NOMO-1 (cell line): ENCODE results near the gene TOX2.

ENCODE experiments used
- DNase-seq, 2 experiments: peaks; one replicate each; lab custom pipeline; 2025; ENCODE audit not compliant: unreplicated experiment in 2 of 2; lab: John Stamatoyannopoulos, UW

Gene TOX2

DNA sequence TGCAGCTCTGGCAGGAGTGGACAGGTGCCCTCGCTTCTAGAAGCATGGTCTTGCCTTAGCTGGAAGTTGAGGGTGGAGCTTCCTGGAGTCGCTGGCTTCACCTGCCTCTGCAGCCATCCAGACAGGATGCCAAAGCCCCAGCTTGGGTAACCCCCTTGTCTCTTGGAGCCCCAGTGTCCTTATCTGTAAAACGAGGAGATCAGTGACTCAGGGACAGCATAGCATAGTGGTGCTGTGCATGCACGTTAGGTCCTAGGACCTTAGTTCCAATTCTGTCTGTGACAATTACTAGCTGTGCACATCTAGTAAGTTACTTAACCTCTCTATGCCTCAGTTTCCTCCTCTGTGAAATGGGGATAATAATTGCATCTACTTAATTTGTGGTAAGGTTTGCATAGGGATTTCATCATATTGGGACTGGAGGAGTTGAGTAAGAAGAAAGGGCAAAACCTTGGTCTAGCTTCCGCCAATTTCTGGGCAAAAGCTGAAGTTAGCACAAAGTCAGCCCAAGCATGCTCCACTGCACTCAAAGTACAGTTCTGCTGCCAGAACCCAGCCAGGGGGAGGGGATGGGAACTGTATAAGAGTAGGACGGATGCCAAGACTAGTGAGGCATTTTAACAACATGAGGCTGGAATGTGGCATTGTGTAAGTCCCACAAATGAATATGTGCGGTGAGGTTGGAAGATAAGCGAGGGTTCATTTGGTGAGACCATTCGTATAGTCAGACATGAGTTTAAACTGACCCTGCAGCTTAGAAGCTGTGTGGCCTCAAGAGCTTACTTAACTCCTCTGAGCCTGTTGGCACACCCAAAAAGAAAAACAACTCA lies 24.5 kb downstream of the TOX2 start:
- peak; percentile 90 to 95 for DNase-seq

DNA sequence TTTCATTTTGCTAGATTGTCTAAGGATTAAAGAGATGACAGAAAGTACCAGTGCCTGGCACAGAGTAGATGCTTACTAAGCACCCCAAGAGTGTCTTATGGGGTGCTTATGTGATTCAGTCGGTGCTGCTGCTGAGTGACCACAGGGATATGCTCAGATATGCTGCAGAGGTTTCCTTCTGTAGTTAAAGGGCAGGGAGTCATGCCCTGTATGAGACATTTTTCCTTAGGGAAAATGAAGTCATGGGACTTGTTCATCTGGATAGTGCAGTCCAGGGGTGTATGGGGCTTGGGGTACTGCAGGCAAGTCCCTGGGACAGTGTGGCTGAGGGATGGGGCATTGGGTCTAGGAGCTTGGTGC lies 25.1 kb downstream of the TOX2 start:
- no peak for DNase-seq

GRCh38 chr20:43940518-43941225 lies 26.0 kb downstream of the TOX2 start:
- DNase-seq = no peak

GRCh38 chr20:43941476-43942200 lies 27.0 kb downstream of the TOX2 start:
- DNase-seq = peak; percentile 71 to 86

DNA sequence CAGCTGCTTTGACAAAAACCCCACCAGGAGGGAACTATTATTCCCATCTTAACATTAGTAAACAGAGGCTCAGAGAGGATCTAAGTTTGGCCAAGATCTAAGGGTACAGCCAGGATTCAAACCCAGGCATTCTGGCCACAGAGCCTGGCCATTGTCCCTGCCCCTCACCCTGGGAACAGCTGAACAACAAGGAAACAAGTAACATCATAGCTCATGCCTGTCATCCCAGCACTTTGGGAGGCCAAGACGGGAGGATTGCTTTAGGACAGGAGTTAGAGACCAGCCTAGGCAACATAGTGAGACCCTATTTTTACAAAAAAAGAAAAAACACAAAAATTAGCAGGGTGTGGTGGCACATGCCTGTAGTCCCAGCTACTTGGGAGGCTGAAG lies 27.5 kb downstream of the TOX2 start:
- DNase-seq = peak in 1 of 2 experiments; percentile 45

DNA sequence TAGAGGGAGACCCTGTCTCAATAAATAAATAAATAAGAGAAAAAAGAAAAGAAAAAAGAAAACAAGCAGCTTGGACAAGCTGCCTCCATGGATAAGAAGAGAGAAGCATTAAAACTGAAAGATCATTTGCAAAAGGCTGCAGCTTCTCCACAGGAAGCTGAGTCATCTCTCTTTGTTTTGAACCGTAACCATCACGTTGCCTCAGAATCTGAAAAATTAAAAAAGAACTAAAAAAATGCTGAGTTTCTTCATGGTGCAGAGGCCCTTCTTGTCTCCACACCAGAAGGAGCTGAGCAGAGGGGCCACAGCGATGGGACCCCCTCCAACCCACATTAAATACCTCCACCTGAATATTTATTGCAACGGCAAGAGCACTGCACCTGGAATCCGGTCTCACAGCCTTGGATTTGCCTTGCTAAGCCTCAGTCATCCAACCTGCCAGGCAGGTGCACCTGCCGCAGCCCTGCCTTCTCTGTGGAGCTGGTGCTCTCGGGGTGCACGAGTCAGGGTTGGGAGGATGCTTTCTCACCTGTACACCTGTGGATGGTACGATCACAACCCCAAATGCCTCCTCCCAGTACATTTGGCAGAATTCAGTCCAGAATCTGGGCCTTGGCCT lies 28.1 kb downstream of the TOX2 start:
- peak; percentile 62 to 94 for DNase-seq

DNA sequence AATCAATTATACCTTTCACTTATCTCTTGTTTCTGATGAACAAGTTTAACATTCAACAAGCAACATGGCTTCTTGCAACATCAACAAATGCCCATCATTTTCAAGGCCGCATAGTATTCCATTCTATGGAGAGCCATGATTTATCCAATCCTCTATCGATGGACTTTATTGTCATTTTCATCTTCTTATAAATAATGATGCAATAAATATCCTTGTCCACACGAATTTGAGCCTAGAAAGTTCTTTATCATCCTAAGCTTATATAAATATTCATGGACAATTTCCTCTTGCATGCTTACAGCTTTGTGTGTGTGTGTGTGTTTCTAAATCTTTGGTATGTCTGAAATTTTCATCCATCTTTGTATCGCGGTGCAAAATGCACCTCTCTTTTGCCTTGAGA lies 29.1 kb downstream of the TOX2 start:
- DNase-seq = no peak

GRCh38 chr20:43944653-43945235 lies 30.1 kb downstream of the TOX2 start:
- no peak for DNase-seq

- DNase-seq = no peak
Measured at GRCh38 chr20:43945391-43946205, 30.9 kb downstream of the TOX2 start.

DNA sequence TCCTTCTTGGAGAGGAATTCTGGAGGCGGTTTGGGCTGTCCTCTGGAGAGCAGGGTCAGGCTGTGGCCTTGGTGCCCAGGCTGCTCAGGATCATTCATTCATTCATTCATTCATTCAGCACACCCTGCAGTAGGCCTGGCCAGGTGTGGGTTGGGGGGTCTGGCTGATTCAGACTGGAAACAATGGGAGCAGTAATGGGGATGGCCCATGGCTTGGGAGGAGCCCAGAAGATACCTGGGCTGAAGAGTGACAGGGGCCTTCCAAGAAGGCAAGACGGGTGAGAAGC lies 31.5 kb downstream of the TOX2 start:
- DNase-seq = no peak

DNA sequence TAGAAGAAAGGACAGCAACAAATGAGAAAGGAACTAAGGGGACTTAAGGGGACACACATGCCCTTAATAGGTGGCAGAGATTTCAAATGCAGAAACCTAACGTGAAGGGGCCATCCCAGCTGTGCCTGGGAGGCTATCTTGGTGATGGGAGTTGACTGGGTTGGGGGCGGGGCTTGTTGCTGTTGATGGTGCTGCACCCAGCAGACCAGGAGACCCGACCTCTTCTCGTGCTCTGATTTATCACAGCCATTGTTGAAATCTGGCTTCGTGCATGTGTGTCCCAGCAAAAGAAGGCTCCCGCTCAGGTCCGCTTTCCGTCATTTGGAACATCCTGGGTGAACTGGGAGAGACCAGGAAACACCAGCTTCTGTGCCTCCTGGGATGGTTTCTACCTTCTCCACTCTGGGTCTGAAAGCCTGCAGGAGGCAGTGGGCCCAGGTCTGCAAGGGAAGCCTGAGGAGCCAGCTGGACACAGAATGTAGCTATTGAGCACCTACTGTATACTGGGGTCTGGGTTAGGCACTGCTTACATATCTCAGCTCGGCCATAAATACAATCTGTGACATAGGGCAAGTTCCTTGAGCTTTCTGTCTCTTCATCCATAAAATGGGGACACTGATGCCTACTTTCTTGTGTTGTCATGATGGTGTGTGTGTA lies 32.1 kb downstream of the TOX2 start:
- no peak for DNase-seq

DNA sequence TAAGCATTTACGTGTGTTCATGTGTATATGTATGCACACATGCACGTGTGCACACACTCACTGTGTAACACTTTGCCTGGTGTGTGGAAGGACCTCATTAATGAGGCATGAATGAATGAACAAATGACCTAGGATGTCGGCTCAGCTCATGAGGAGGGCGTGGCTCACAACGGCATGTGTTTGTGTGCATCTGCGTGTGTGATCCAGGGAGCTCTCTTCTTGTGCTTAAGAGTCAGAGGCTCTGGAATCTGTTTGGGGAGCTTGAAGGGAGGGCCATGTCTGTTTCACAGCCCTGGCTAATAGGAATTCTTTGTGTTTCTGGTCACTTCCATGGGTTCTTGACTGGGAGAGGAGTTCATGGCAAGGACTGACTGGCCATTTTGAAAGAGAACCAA lies 32.7 kb downstream of the TOX2 start:
- DNase-seq = no peak

GRCh38 chr20:43948455-43948854 lies 33.8 kb downstream of the TOX2 start:
- DNase-seq = no peak

DNA sequence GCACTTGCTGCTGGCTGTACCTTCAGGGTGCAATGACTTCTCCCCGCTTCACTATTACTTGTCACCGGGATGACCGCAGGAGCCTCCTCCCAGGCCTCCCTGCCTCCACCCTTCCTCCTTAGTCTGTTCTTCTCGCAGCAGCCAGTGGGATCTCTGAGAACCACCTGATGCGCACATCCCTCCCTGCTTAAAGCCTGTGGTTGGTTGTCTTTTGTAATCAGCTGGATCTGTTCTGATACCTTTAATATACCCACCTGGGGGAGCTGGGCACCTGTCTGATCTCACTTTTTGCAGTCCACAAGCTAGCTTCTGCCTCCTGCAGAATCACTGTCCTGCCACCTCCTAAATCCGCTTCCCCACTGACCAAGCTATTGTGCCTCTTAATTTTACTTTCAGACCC lies 34.6 kb downstream of the TOX2 start:
- no peak for DNase-seq

DNA sequence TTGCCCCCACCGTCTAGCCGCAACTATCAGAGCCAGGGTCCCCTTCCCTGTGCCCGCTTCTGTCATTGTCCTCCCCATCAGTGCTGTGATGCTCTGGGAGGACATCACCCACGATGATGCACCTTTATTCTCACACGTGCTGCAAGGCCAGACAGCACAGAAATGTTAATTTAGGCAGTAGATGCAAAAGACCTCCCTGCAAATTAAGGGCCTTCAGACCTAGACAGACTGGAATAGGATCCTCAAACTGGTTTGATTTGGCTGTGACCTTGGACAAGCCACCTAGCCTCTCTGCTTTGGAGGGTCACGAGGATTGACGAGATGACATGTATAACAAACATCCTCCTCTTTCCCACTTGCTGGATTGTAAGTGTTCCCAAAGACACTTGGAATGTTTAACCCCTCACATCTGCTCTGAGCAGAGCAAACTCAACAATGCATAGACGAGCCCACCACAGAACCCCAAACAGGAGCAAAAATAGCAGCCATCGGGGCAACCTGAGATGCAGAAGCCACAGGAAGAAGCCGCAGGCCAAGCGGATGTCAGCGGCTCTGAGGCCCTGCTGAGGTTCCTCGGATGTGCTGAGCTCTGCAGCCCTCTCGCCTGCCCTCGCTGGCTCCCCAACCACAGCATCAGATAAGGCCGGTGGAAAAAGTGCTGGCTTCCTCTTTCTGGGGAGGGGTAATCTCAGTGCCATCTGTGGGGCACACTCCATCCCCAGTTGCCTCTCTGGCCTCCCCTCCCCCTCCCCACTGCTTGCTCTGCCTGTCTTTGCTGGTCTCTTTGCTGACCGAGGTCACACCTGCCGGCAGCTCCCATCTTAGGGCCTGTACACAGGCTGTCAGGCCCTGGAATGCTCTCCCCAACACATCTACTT lies 35.3 kb downstream of the TOX2 start:
- DNase-seq = peak; percentile 84 to 87

DNA sequence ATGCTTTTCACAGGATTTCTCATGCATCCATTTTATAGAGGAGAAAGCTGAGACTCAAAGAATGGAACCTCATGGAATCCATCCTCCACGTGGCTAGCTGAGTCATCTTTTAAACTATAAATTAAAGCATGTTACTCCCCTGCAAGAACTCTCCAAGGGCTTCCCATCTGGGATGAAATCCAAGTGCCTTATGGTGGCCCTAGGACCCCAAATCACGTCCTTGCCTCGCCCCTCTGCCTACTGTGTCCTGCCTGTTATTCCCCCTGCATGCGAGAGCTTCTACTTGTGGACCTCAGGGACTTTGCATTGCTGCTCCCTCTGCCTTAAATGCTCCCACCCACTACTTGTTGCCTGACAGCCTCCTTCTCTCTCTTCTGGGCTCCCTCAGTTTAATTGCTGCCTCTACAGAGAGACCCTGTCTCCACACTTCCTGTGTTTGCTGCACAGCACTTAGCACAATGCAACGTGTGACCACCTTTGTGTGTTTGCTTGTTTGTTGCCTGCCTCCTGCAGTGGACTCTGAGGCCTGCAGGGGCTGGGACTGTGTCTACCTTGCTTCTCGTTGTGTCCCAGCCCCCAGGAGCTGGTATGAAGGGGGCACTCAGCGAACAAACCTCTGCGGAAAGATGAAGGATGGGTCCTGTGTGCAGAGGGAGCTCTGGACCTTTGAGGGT lies 39.4 kb downstream of the TOX2 start:
- DNase-seq = no peak

GRCh38 chr20:43954704-43955061 lies 40.0 kb downstream of the TOX2 start:
- no peak for DNase-seq

GRCh38 chr20:43955062-43955749 lies 40.6 kb downstream of the TOX2 start:
- peak; percentile 67 to 81 for DNase-seq
